HG02623 (cell line): ENCODE data around the gene COMMD3.

Experiments
- ATAC-seq: cut with Tn5 transposase; IDR thresholded peaks from one replicate; pipeline ENCODE4 v1.9.1; 2021; ENCODE audit warnings: moderate library complexity; ENCODE audit not compliant: unreplicated experiment

The COMMD3 gene

GRCh38 chr10:22365644-22366434 is 49.7 kb downstream of the COMMD3 start:
- no peak for ATAC-seq

GRCh38 chr10:22366435-22366703 is 50.2 kb downstream of the COMMD3 start:
- no peak for ATAC-seq

GRCh38 chr10:22366771-22367170 is 50.6 kb downstream of the COMMD3 start:
- ATAC-seq, result no peak

GRCh38 chr10:22367471-22367870 is 51.3 kb downstream of the COMMD3 start:
- no peak for ATAC-seq

GRCh38 chr10:22368402-22368801 is 52.2 kb downstream of the COMMD3 start:
- ATAC-seq, result no peak

- no peak for ATAC-seq
Measured at GRCh38 chr10:22368981-22369380, 52.8 kb downstream of the COMMD3 start.

GRCh38 chr10:22369434-22370072 is 53.4 kb downstream of the COMMD3 start:
- peak; percentile 42 for ATAC-seq
